MM.1S (cell line): ENCODE measurements around the gene PHF1.

ENCODE experiments used
- DNase-seq: peaks from one replicate; pipeline ENCODE4 v3.0.0-alpha.2; 2015
- H2AFZ ChIP-seq: fragments of 300-600 bp; sonication (generic); 2 replicates; pipeline ENCODE4 v1.6.0; 2016; ENCODE audit warnings: antibody characterized with exemption, low read length
- H3F3A ChIP-seq: fragments of 300-600 bp; sonication (generic); 2 replicates; pipeline ENCODE4 v1.6.1; 2016; ENCODE audit warnings: mild to moderate bottlenecking, antibody characterized with exemption, low read length, moderate library complexity, mixed read lengths; ENCODE audit not compliant: insufficient read depth
- H3K27ac ChIP-seq: fragments of 300-600 bp; sonication (generic); 2 replicates; pipeline ENCODE4 v1.5.1; 2016; ENCODE audit warnings: mild to moderate bottlenecking, low read length
- H3K27me3 ChIP-seq: fragments of 300-600 bp; sonication (generic); replicated peaks from 2 replicates; pipeline ENCODE4 v1.6.0; 2016; ENCODE audit warnings: low read length; ENCODE audit not compliant: insufficient read depth
- H3K36me3 ChIP-seq: fragments of 300-600 bp; sonication (generic); replicated peaks from 2 replicates; pipeline ENCODE4 v1.6.1; 2016; ENCODE audit warnings: mild to moderate bottlenecking, low read length, mixed read lengths; ENCODE audit not compliant: insufficient read depth
- H3K4me1 ChIP-seq: fragments of 300-600 bp; sonication (generic); 2 replicates; pipeline ENCODE4 v1.6.1; 2016; ENCODE audit warnings: low read length, mixed read lengths
- H3K4me2 ChIP-seq: fragments of 300-600 bp; sonication (generic); 2 replicates; pipeline ENCODE4 v1.6.0; 2016; ENCODE audit warnings: low read depth, low read length
- H3K4me3 ChIP-seq: fragments of 300-600 bp; sonication (generic); 2 replicates; pipeline ENCODE4 v1.5.1; 2016; ENCODE audit warnings: low read length, mixed read lengths
- H3K79me2 ChIP-seq: fragments of 300-600 bp; sonication (generic); 2 replicates; pipeline ENCODE4 v1.6.1; 2016; ENCODE audit warnings: mixed run types, low read length, mixed read lengths
- H3K9ac ChIP-seq: fragments of 300-600 bp; sonication (generic); 2 replicates; pipeline ENCODE4 v1.6.1; 2016; ENCODE audit warnings: low read length, mixed read lengths
- H3K9me2 ChIP-seq: fragments of 300-600 bp; sonication (generic); replicated peaks from 2 replicates; pipeline ENCODE4 v1.6.1; 2016; ENCODE audit warnings: mild to moderate bottlenecking, low read length, mixed read lengths; ENCODE audit not compliant: insufficient read depth
- H3K9me3 ChIP-seq: fragments of 300-600 bp; sonication (generic); replicated peaks from 2 replicates; pipeline ENCODE4 v1.6.1; 2016; ENCODE audit warnings: mild to moderate bottlenecking, low read length, mixed read lengths; ENCODE audit not compliant: insufficient read depth
- H4K20me1 ChIP-seq: fragments of 300-600 bp; sonication (generic); 2 replicates; pipeline ENCODE4 v1.6.1; 2016; ENCODE audit warnings: mild to moderate bottlenecking, low read length, moderate library complexity, mixed read lengths; ENCODE audit not compliant: insufficient read depth
- CTCF ChIP-seq: fragments of 300-600 bp; sonication (generic); IDR thresholded peaks from 2 replicates; pipeline ENCODE4 v1.5.1; 2016; ENCODE audit warnings: antibody characterized with exemption, low read length, mixed read lengths
- EZH2 ChIP-seq: fragments of 300-600 bp; sonication (generic); optimal IDR thresholded peaks from 2 replicates; pipeline ENCODE3; 2017; ENCODE audit warnings: low read depth, mild to moderate bottlenecking, antibody characterized with exemption, low read length, mixed read lengths
- EZH2phosphoT487 ChIP-seq: fragments of 300-600 bp; sonication (generic); IDR thresholded peaks from 2 replicates; pipeline ENCODE4 v1.6.1; 2018; ENCODE audit warnings: antibody characterized with exemption, low read length

The PHF1 gene

GRCh38 chr6:33439956-33440648 is 29.3 kb downstream of the PHF1 start:
- H3K9ac ChIP-seq = no peak overlapping the region
- no peak overlapping the region for H3K27ac ChIP-seq
- H3K9me2 ChIP-seq = no peaks in the 10 kb centered on the region
- no peaks in the 10 kb centered on the region for H3F3A ChIP-seq
- DNase-seq = no peak
- H3K4me3 ChIP-seq = no peak overlapping the region
- H3K4me1 ChIP-seq = no peaks in the 10 kb centered on the region
- H4K20me1 ChIP-seq = no peaks in the 10 kb centered on the region
- H2AFZ ChIP-seq = no peak overlapping the region
- no peaks in the 10 kb centered on the region for H3K36me3 ChIP-seq
- H3K4me2 ChIP-seq = no peak overlapping the region
- H3K79me2 ChIP-seq = no peaks in the 10 kb centered on the region
- H3K9me3 ChIP-seq = no peaks in the 10 kb centered on the region
- H3K27me3 ChIP-seq = no peaks in the 10 kb centered on the region
- TF ChIP-seq CTCF (no peak), EZH2 (no peak), EZH2phosphoT487 (no peak)

GRCh38 chr6:33440649-33441309 is 30.0 kb downstream of the PHF1 start:
- no peak for DNase-seq
- no peak overlapping the region for H3K4me2 ChIP-seq
- H3K79me2 ChIP-seq = no peaks in the 10 kb centered on the region
- H2AFZ ChIP-seq = no peak overlapping the region
- no peak overlapping the region for H3K9ac ChIP-seq
- no peak overlapping the region for H3K4me3 ChIP-seq
- no peak overlapping the region for H3K27ac ChIP-seq
- H3K4me1 ChIP-seq = no peaks in the 10 kb centered on the region
- no peaks in the 10 kb centered on the region for H3F3A ChIP-seq
- no peaks in the 10 kb centered on the region for H3K36me3 ChIP-seq
- H4K20me1 ChIP-seq = no peaks in the 10 kb centered on the region
- H3K27me3 ChIP-seq = no peaks in the 10 kb centered on the region
- no peaks in the 10 kb centered on the region for H3K9me3 ChIP-seq
- no peaks in the 10 kb centered on the region for H3K9me2 ChIP-seq
- TF ChIP-seq EZH2phosphoT487 = no peak
- TF ChIP-seq EZH2 = no peak
- no peak for TF ChIP-seq CTCF

- H4K20me1 ChIP-seq = no peaks in the 10 kb centered on the region
- no peak for DNase-seq
- no peak overlapping the region for H2AFZ ChIP-seq
- H3K27me3 ChIP-seq = no peaks in the 10 kb centered on the region
- no peak overlapping the region for H3K4me3 ChIP-seq
- no peaks in the 10 kb centered on the region for H3F3A ChIP-seq
- TF ChIP-seq CTCF (no peak), EZH2phosphoT487 (no peak), EZH2 (no peak)
- no peaks in the 10 kb centered on the region for H3K4me1 ChIP-seq
- H3K9me2 ChIP-seq = no peaks in the 10 kb centered on the region
- no peak overlapping the region for H3K27ac ChIP-seq
- H3K4me2 ChIP-seq = no peak overlapping the region
- H3K9me3 ChIP-seq = no peaks in the 10 kb centered on the region
- H3K9ac ChIP-seq = no peak overlapping the region
- H3K36me3 ChIP-seq = no peaks in the 10 kb centered on the region
- no peaks in the 10 kb centered on the region for H3K79me2 ChIP-seq
Measured at GRCh38 chr6:33441457-33441856, 30.6 kb downstream of the PHF1 start.
